NCI-H2196 treated with DMSO at 0.1 percent for 48 hours (cell line): Measurements from ENCODE around the gene INKA2.

Source experiments
- DNase-seq: peaks from one replicate; lab custom pipeline; 2025; ENCODE audit not compliant: unreplicated experiment; lab: John Stamatoyannopoulos, UW

Gene INKA2

GRCh38 chr1:111739194-111739924 is at the start of gene INKA2:
Gene INKA2, minus strand, starts transcription at chr1:111739395. Its CDS starts 153 bp downstream, at chr1:111739242.
- peak; percentile 89 for DNase-seq

- no peak for DNase-seq
Observed at GRCh38 chr1:111786669-111787207, 47.5 kb upstream of the INKA2 start.

- no peak for DNase-seq
Observed at GRCh38 chr1:111784273-111784901, 45.2 kb upstream of the INKA2 start.

- DNase-seq, result no peak
Observed at GRCh38 chr1:111779546-111779945, 40.4 kb upstream of the INKA2 start.

DNA sequence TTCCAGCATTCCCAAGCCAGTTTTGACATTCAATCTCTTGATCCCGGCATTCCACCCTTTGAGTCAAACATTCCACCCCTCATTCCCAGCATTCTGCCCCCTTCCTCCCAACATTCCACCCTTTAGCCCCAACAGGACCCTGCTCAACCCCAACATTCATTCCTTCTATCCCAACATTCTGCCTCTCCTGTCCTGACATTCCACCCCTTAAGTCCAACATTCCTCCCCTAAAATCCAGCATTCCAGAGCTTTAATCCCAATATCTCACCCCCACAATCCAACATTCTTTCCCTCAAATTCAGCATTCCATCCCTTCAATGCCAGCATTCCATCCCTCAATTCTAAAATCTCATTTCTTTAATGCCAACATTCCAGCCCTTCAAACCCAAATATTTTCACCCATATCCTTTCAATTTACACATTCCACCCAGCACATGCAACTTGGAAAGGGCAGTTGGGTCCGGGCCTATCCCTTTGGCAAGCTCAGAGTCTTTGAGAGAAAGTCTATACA is 39.4 kb upstream of the INKA2 start:
- no peak for DNase-seq

- DNase-seq, result no peak
Observed at GRCh38 chr1:111778066-111778465, 38.9 kb upstream of the INKA2 start.

DNA sequence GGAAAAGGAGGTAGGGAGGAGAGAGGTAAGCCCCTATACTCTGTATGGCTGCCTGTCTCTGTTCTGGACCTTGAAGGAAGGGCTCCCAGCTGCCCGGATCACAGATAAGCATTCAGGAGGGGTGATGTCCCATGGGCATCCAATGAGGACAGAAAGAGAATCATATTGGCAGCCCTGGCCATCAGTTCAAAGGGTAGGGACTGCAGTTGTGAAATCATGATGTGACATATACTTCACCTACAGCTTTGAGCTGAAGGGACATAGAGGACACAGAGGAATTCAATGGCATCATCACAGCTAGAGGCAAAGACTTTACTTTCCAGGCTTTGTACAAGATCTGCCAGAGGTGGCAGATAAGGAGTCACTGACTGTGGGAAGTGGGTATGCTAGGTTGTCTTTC is 38.1 kb upstream of the INKA2 start:
- no peak for DNase-seq

DNA sequence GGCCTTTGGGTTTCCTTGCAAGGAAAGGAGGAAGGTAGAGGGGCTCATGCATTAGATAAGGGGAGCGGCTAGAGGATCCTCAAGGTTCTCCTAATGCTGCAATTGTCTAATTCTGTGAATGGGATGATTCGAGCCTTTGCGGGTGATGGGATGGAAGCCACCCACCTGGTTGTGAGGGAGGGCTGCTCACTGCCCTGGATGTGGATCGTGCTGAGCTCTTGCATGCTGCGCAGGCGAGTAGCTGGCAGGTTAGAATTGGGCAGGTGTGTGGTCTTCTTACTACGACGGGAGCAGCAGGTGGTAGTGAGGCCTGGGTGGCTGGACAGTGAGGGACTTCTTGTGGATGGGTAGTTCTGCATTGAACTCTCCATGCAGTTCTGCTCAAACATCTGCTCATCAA is 37.7 kb upstream of the INKA2 start:
- no peak for DNase-seq

- DNase-seq, result no peak
Observed at GRCh38 chr1:111776391-111776790, 37.2 kb upstream of the INKA2 start.

DNA sequence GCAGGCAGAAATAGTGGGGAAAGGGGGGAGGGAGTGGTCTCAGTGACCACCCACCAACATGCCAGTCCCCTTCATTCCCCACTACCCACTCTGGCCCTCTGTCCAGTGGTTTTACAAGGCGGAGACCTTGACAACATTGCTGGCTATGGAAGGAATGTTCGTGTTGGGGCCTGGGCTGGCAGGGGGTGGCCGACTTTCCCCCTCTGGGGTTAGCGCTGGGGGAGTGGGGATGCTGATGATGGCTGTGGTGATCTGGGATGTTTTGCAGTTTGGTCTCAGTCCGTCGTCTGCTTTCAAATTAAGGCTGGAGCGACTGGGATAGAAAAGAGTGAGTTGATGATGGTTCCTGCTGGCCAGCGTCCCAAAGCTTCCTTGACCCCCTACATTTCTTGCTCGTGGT is 36.8 kb upstream of the INKA2 start:
- no peak for DNase-seq

DNA sequence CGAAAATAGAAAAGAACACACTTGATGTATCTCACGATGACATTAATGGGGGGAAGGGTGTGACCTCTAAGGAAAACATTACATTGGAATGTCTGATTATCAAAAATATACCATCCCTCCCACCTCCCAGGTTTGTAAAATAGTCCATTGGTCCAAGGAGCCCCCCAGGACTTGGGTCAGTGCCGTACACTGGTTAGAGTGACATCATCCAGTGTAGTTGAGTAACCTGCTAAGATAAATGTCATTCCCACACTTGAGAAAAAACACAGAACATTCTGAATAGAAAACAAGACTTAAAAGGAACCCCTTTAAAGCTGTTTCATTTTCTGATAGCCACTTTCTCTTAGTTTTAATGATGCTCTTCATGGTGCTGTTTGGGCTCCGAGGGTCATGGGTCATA is 31.7 kb upstream of the INKA2 start:
- DNase-seq, result no peak

- DNase-seq, result peak; percentile 40
Observed at GRCh38 chr1:111769517-111770146, 30.4 kb upstream of the INKA2 start.

- DNase-seq, result no peak
Observed at GRCh38 chr1:111768625-111769024, 29.4 kb upstream of the INKA2 start.

- DNase-seq, result no peak
Observed at GRCh38 chr1:111768023-111768422, 28.8 kb upstream of the INKA2 start.

- no peak for DNase-seq
Observed at GRCh38 chr1:111762332-111762731, 23.1 kb upstream of the INKA2 start.

- DNase-seq, result no peak
Observed at GRCh38 chr1:111761717-111762116, 22.5 kb upstream of the INKA2 start.

DNA sequence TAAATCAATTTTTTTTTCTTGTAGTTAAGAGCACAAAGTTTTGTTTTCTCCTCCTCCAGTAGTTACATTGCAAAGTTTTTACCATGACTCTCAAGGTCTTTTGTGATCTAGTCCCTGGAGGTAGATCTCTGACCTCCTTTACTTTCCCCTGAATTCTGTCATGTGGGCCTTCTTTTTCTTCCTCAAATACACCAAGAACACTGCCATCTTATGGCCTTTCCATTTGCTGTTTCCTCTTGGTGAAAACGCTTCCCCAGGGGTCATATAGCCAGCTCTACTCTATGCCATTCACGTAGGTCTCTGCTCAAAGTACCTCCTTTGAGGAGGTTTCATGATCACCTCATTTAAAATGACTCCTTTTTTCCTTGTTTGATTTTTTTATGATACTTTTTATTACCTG is 19.2 kb upstream of the INKA2 start:
- DNase-seq, result no peak

GRCh38 chr1:111756124-111756513 is 16.9 kb upstream of the INKA2 start:
- DNase-seq, result no peak

- DNase-seq, result peak; percentile 97
Observed at GRCh38 chr1:111755331-111756123, 16.3 kb upstream of the INKA2 start, which contains the start of gene DDX20. Gene DDX20, plus strand, starts transcription at chr1:111755901. Its CDS starts 24 bp downstream, at chr1:111755925.

GRCh38 chr1:111754984-111755330 is 15.8 kb upstream of the INKA2 start:
- DNase-seq, result no peak
